ENCODE measurements around the gene ZNF513. TPM values are rescaled to one million over a fixed set of nuclear protein-coding genes. Genes with fewer than 3 reads are reported as not detected.

Gene ZNF513
- total RNA-seq, 4 donors from 2014 or later = 6.4 to 15.6 (median 12.8) TPM

DNA sequence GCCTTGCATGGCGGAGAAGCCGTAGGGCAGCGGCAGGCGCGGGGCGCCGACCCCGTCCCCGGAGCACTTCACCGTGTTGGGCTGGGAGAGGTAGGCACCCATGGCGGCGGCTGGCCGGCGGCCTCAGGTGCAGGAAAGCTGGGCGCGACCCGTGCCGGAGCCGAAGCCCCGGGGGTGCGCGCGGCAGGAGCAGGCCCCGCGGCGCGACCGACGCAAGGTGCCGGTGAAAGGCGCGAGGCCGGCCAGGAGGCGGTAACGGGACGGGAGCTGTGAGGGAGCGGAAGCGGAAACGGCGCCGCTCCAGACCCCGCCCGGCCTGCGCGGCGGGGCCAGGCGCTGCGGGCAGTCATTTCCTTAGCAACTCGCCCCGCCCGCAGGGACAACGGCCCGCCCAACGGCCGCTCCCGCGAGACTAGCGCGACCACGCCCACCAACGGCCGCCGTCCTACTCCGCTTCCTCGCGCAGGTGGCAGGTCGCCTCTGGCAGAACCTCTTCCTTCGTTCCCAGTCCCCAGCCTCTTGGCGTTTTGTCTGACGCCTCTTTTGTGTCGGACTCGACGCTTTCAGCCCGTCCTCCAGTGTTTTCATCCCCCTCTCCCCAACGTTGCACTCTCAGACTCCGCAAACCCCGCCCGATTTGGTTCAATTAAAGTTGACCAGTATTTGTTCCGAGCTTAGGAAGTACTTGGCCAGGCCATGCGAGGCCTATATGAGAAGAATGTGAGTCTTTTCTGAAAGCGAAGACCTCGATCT, 29.0 kb upstream of the ZNF513 start, which contains the start of gene PPM1G:
Gene PPM1G, minus strand, starts transcription at position 271 of the 753 bp plus-strand sequence. Its CDS starts 169 bp downstream, at position 102.
- peak; percentile 53 for DNase-seq
- Histone ChIP-seq H3K4me1 (peaks cover 12 to 42% (median 20%) of the 10 kb centered on the region in 3 donors), H3K27me3 (no peaks in the 10 kb centered on the region), H3K27ac (peak within 1 kb of the TSS; percentile 88 to 94 (median 90)), H3K36me3 (peaks cover 0 to 23% (median 0%) of the 10 kb centered on the region in 3 donors), H3K4me3 (peak within 1 kb of the TSS; percentile 92 to 96 (median 96)), H3K9me3 (no peaks in the 10 kb centered on the region)
- intact Hi-C loops (cut with DNase I) = no loop called here
- WGBS, 2 donors = 0 to 4% methylated on average over 17 to 26 of the region's 82 CpGs
- TF ChIP-seq POLR2A (IDR thresholded peaks at IDR 0.05) = peak in 2 of 4 donors; percentile 25 to 67
- TF ChIP-seq, protein P1, sequence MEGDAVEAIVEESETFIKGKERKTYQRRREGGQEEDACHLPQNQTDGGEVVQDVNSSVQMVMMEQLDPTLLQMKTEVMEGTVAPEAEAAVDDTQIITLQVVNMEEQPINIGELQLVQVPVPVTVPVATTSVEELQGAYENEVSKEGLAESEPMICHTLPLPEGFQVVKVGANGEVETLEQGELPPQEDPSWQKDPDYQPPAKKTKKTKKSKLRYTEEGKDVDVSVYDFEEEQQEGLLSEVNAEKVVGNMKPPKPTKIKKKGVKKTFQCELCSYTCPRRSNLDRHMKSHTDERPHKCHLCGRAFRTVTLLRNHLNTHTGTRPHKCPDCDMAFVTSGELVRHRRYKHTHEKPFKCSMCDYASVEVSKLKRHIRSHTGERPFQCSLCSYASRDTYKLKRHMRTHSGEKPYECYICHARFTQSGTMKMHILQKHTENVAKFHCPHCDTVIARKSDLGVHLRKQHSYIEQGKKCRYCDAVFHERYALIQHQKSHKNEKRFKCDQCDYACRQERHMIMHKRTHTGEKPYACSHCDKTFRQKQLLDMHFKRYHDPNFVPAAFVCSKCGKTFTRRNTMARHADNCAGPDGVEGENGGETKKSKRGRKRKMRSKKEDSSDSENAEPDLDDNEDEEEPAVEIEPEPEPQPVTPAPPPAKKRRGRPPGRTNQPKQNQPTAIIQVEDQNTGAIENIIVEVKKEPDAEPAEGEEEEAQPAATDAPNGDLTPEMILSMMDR (IDR thresholded peaks at IDR 0.05) = no peak

DNA sequence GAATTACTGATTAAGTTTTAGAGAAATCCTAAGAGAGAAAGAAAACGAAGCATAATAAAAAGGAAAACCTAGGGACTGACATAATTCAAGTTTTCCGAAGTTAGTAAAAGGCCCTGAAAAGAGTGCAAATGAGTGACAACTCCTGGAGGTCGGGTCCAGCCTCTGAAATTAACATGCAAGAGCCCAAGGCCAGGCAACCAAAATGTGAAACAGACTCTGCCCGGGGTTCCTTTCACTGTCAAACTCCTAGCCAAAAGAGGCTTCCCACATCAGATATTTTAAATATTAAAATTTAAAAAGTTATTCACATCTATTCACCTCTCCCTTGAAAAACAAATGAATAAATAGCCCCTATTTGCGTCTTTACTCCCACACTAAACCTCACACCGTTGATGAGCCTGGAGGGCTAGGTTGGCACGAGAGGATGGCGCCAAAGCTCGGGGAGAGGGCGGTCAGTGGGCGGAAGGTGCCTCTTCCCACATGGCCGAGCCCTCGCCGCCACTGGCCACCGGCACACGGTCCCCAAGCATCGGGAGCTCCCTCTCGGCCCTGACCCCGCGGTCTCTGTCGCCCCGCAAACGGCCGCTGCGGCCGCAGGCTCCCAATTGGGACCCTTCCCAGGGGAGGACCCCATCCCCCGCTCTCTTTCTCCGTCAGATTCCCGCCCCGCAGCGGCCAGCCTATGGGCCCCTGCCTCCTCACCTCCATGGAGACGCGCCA, 28.2 kb upstream of the ZNF513 start:
- no peaks in the 10 kb centered on the region for H3K9me3 ChIP-seq
- H3K4me1 ChIP-seq = peaks cover 12 to 42% (median 20%) of the 10 kb centered on the region in 3 donors
- WGBS, 2 donors = 1 to 2% methylated on average over 13 to 14 of the region's 33 CpGs
- H3K36me3 ChIP-seq = peaks cover 0 to 28% (median 0%) of the 10 kb centered on the region in 3 donors
- peak overlapping the region; percentile 92 to 96 (median 96) for H3K4me3 ChIP-seq
- H3K27me3 ChIP-seq = no peaks in the 10 kb centered on the region
- intact Hi-C loops (cut with DNase I) = no loop called here
- H3K27ac ChIP-seq = peak overlapping the region; percentile 88 to 94 (median 90)
- no peak for TF ChIP-seq POLR2A (IDR thresholded peaks at IDR 0.05)
- TF ChIP-seq, protein P1 (IDR thresholded peaks at IDR 0.05) = no peak
- DNase-seq = no peak

DNA sequence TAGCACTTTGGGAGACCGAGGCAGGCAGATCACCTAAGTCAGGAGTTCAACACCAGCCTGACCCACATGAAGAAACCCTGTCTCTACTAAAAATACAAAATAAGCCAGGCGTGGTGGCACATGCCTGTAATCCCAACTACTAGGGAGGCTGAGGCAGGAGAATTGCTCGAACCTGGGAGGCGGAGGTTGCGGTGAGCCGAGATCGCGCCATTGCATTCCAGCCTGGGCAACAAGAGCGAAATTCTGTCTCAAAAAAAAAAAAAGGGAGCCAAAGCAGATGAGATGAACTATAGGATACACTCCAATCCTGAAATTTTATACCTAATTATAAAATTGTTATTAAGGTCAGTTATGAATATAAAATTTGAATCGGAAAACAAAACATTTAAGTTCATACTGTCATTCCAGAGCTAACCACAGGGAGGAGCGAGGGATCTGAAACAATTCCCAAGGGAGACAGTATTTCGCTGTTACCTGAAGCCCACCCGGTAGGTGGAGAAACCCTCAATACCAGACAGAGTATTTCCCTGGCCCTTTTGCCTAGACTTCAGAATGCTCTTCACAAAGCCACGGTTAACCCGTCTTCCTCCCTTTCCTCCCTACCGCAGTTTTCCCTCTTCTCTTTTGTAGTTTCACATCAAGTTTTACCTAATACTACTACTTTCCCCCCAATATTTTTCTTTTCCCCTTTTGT, 27.4 kb upstream of the ZNF513 start:
- no peaks in the 10 kb centered on the region for H3K9me3 ChIP-seq
- peaks cover 12 to 42% (median 20%) of the 10 kb centered on the region in 3 donors for H3K4me1 ChIP-seq
- intact Hi-C loops (cut with DNase I) = no loop called here
- peaks cover 0 to 35% (median 0%) of the 10 kb centered on the region in 3 donors for H3K36me3 ChIP-seq
- H3K27me3 ChIP-seq = no peaks in the 10 kb centered on the region
- H3K27ac ChIP-seq = peak overlapping the region in 3 of 4 donors; percentile 88 to 94 (median 91)
- H3K4me3 ChIP-seq = peak overlapping the region; percentile 92 to 96 (median 96)
- WGBS, 2 donors = 44 to 47% methylated on average over 16 of the region's 16 CpGs
- DNase-seq = no peak
- no peak for TF ChIP-seq POLR2A (IDR thresholded peaks at IDR 0.05)
- TF ChIP-seq, protein P1 (IDR thresholded peaks at IDR 0.05) = peak in 5 of 6 experiments; percentile 48 to 69 (median 57)

DNA sequence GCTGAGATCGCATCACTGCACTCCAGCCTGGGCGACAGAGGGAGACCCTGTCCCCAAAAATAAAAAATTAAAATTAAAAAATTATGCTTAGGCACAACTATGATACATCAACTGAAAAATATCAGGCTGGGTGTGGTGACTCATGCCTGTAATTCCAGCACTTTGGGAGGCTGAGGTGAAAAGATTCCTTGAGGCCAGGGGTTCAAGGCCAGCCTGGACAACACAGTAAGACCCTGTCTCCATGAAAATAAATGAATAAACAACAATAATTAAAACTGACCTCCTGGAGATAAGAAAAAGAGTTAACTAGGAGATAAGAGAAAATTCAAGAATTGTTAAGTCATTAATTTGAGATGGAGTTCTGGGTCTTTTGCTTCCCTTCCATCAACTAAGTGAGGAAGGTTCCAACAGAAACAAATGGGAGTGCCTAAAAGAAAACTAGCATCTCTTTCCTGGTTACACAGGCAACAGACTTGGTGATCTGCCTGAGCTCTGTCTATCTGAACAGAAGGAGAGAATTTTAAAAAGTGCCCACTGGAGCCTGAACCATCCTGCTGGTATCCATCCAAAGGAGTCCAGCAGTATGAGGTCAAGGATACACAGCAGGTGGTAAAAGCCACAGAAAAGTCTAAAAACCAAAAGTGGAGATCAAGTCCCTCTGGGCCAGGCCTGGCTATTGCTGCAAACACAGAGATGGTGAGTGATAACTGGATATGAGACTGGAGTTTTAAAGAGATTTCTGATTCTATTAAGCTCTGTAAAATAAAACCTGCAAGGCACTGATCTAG, 20.0 kb upstream of the ZNF513 start:
- no peaks in the 10 kb centered on the region for H3K27me3 ChIP-seq
- no peak for DNase-seq
- H3K27ac ChIP-seq = no peak overlapping the region
- no peaks in the 10 kb centered on the region for H3K4me1 ChIP-seq
- WGBS, 2 donors = 93 to 100% methylated on average over 2 of the region's 2 CpGs
- H3K36me3 ChIP-seq = peaks cover 0 to 30% (median 0%) of the 10 kb centered on the region in 3 donors
- H3K9me3 ChIP-seq = no peaks in the 10 kb centered on the region
- H3K4me3 ChIP-seq = no peak overlapping the region
- intact Hi-C loops (cut with DNase I) = no loop called here
- TF ChIP-seq, protein P1 (IDR thresholded peaks at IDR 0.05) = no peak
- TF ChIP-seq POLR2A (IDR thresholded peaks at IDR 0.05) = no peak

Measured in esophagus squamous epithelium (tissue), 5 donors.